DND-41 (cell line): ENCODE data around the gene FSD1L.
"Not testable (repeated sequence)": the region's sequence is repeated elsewhere in the genome, so short reads cannot be mapped to it uniquely, and the experiment has no call there.

Experiments
- CTCF ChIP-seq: IDR thresholded peaks from 2 replicates; pipeline ENCODE4 v1.5.1; 2012; ENCODE audit warnings: borderline replicate concordance, low read length, moderate library complexity, mild to moderate bottlenecking; ENCODE audit not compliant: poor library complexity, severe bottlenecking; ENCODE audit errors: extremely low read depth
- EZH2 ChIP-seq: IDR thresholded peaks from 3 replicates; pipeline ENCODE4 v1.6.1; 2012; ENCODE audit warnings: borderline replicate concordance, low read depth, mild to moderate bottlenecking, moderate library complexity, low read length, inconsistent platforms; ENCODE audit not compliant: severe bottlenecking

GRCh38 chr9:105519710-105520369 lies 72.0 kb downstream of the FSD1L start:
- not testable (repeated sequence) for TF ChIP-seq CTCF, EZH2
